ENCODE measurements around the gene AP3B1. TPM values are rescaled to one million over a fixed set of nuclear protein-coding genes. Genes with fewer than 3 reads are reported as not detected.

Gene AP3B1
- total RNA-seq, 1 experiment from 2014 or later: 39.7 TPM

GRCh38 chr5:78279194-78279593 lies 15.3 kb downstream of the AP3B1 start:
- TF ChIP-seq CTCF (IDR thresholded peaks at IDR 0.05; ENCODE audit: unreplicated experiment): no peak
- Mint-ChIP-seq H3K27me3 (ENCODE audit: insufficient read depth, unreplicated experiment) (no peaks in the 10 kb centered on the region), H3K4me3 (ENCODE audit: unreplicated experiment) (no peak overlapping the region), H3K9me3 (ENCODE audit: unreplicated experiment) (peaks cover 9% of the 10 kb centered on the region), H3K36me3 (ENCODE audit: insufficient read depth, unreplicated experiment) (peaks cover 4% of the 10 kb centered on the region), H3K27ac (ENCODE audit: low read depth, unreplicated experiment) (no peak overlapping the region), H3K4me1 (ENCODE audit: insufficient read depth, unreplicated experiment) (peaks cover 11% of the 10 kb centered on the region)
- BruUV-seq (replicated peaks): no TSS peak
- intact Hi-C loops (cut with micrococcal nuclease): no loop called here
- DNase-seq (ENCODE audit: unreplicated experiment): no peak
- POLR2A ChIA-PET: no interaction called here
- CTCF ChIA-PET: no interaction called here

- CTCF ChIA-PET: interaction anchor here (1.5 kb wide), 1 partner anchor 9 kb away, joined by 5 read pairs; no protein-coding TSS in a partner anchor
- no TSS peak for BruUV-seq (replicated peaks)
- no peaks in the 10 kb centered on the region for H3K27me3 Mint-ChIP-seq (ENCODE audit: insufficient read depth, unreplicated experiment)
- peaks cover 9% of the 10 kb centered on the region for H3K4me1 Mint-ChIP-seq (ENCODE audit: insufficient read depth, unreplicated experiment)
- intact Hi-C loops (cut with micrococcal nuclease): no loop called here
- no peaks in the 10 kb centered on the region for H3K9me3 Mint-ChIP-seq (ENCODE audit: unreplicated experiment)
- no peak overlapping the region for H3K27ac Mint-ChIP-seq (ENCODE audit: low read depth, unreplicated experiment)
- POLR2A ChIA-PET: interaction anchor here (0.7 to 1.2 kb wide), 2 partner anchors 10 to 15 kb away, joined by 3 read pairs; no protein-coding TSS in a partner anchor
- no peak for DNase-seq (ENCODE audit: unreplicated experiment)
- no peak for TF ChIP-seq CTCF (IDR thresholded peaks at IDR 0.05; ENCODE audit: unreplicated experiment)
- no peak overlapping the region for H3K4me3 Mint-ChIP-seq (ENCODE audit: unreplicated experiment)
- peaks cover 10% of the 10 kb centered on the region for H3K36me3 Mint-ChIP-seq (ENCODE audit: insufficient read depth, unreplicated experiment)
Measured at GRCh38 chr5:78277715-78278114, 16.8 kb downstream of the AP3B1 start.

- no TSS peak for BruUV-seq (replicated peaks)
- TF ChIP-seq CTCF (IDR thresholded peaks at IDR 0.05; ENCODE audit: unreplicated experiment): no peak
Measured at GRCh38 chr5:78275998-78276543, 18.4 kb downstream of the AP3B1 start.

GRCh38 chr5:78274540-78275197 lies 19.8 kb downstream of the AP3B1 start:
- ChIA-PET POLR2A (interaction anchor here (1.0 kb wide), 1 partner anchor 9 kb away, joined by 4 read pairs; no protein-coding TSS in a partner anchor), CTCF (no interaction called here)
- Mint-ChIP-seq H3K4me1 (ENCODE audit: insufficient read depth, unreplicated experiment) (peaks cover 17% of the 10 kb centered on the region), H3K27ac (ENCODE audit: low read depth, unreplicated experiment) (no peak overlapping the region), H3K4me3 (ENCODE audit: unreplicated experiment) (no peak overlapping the region), H3K9me3 (ENCODE audit: unreplicated experiment) (no peaks in the 10 kb centered on the region), H3K36me3 (ENCODE audit: insufficient read depth, unreplicated experiment) (peaks cover 10% of the 10 kb centered on the region), H3K27me3 (ENCODE audit: insufficient read depth, unreplicated experiment) (no peaks in the 10 kb centered on the region)
- no peak for TF ChIP-seq CTCF (IDR thresholded peaks at IDR 0.05; ENCODE audit: unreplicated experiment)
- intact Hi-C loops (cut with micrococcal nuclease): no loop called here
- no peak for DNase-seq (ENCODE audit: unreplicated experiment)
- no TSS peak for BruUV-seq (replicated peaks)

More at GRCh38 chr5:78275998-78276543, 18.4 kb downstream of the AP3B1 start:
- intact Hi-C loops (cut with micrococcal nuclease): no loop called here
- peaks cover 10% of the 10 kb centered on the region for H3K36me3 Mint-ChIP-seq (ENCODE audit: insufficient read depth, unreplicated experiment)
- no peak for DNase-seq (ENCODE audit: unreplicated experiment)
- ChIA-PET CTCF (interaction anchor here (0.6 to 0.9 kb wide), 3 partner anchors 8 to 636 kb away, joined by 3 to 4 read pairs (median 3); no protein-coding TSS in a partner anchor), POLR2A (no interaction called here)
- peaks cover 17% of the 10 kb centered on the region for H3K4me1 Mint-ChIP-seq (ENCODE audit: insufficient read depth, unreplicated experiment)
- H3K27ac Mint-ChIP-seq (ENCODE audit: low read depth, unreplicated experiment): no peak overlapping the region
- H3K4me3 Mint-ChIP-seq (ENCODE audit: unreplicated experiment): no peak overlapping the region
- no peaks in the 10 kb centered on the region for H3K9me3 Mint-ChIP-seq (ENCODE audit: unreplicated experiment)
- no peaks in the 10 kb centered on the region for H3K27me3 Mint-ChIP-seq (ENCODE audit: insufficient read depth, unreplicated experiment)

Data from MCF 10A (cell line).